Karpas-422 (cell line): ENCODE measurements around the gene NKTR. TPM values are rescaled to one million over a fixed set of nuclear protein-coding genes. Genes with fewer than 3 reads are reported as not detected.

ENCODE experiments used
- DNase-seq: peaks from one replicate; pipeline ENCODE4 v3.0.0-alpha.2; 2015
- H2AFZ ChIP-seq: fragments of 200-600 bp; sonication (generic); 2 replicates; pipeline ENCODE4 v1.6.1; 2014; ENCODE audit warnings: antibody characterized with exemption, low read length, mixed read lengths
- H3K27ac ChIP-seq: fragments of 200-600 bp; sonication (generic); 2 replicates; pipeline ENCODE4 v1.5.1; 2014; ENCODE audit warnings: mild to moderate bottlenecking, low read length, moderate library complexity
- H3K27me3 ChIP-seq: fragments of 200-600 bp; sonication (generic); 2 replicates; pipeline ENCODE4 v1.6.1; 2014; ENCODE audit warnings: low read length, mixed read lengths
- H3K36me3 ChIP-seq: fragments of 200-600 bp; sonication (generic); 2 replicates; pipeline ENCODE4 v1.6.1; 2014; ENCODE audit warnings: low read length, mixed read lengths; ENCODE audit not compliant: insufficient read depth
- H3K4me1 ChIP-seq: fragments of 200-600 bp; sonication (generic); 2 replicates; pipeline ENCODE4 v1.6.1; 2014; ENCODE audit warnings: mild to moderate bottlenecking, low read length, mixed read lengths
- H3K4me2 ChIP-seq: fragments of 200-600 bp; sonication (generic); 2 replicates; pipeline ENCODE4 v1.6.1; 2014; ENCODE audit warnings: low read length, low read depth, mild to moderate bottlenecking; ENCODE audit not compliant: poor library complexity, severe bottlenecking
- H3K4me3 ChIP-seq: fragments of 200-600 bp; sonication (generic); 2 replicates; pipeline ENCODE4 v1.5.1; 2014; ENCODE audit warnings: mild to moderate bottlenecking, antibody characterized with exemption, low read length, mixed read lengths
- H3K79me2 ChIP-seq: fragments of 200-600 bp; sonication (generic); 2 replicates; pipeline ENCODE4 v1.6.1; 2014; ENCODE audit warnings: mild to moderate bottlenecking, low read length, mixed read lengths
- H3K9ac ChIP-seq: fragments of 200-600 bp; sonication (generic); 2 replicates; pipeline ENCODE4 v1.6.0; 2014; ENCODE audit warnings: low read length
- H3K9me2 ChIP-seq: fragments of 200-600 bp; sonication (generic), shearing (Covaris generic); replicated peaks from 2 replicates; pipeline ENCODE4 v1.6.0; 2014; ENCODE audit warnings: mild to moderate bottlenecking, low read length, moderate library complexity; ENCODE audit not compliant: insufficient read depth
- H3K9me3 ChIP-seq: fragments of 300-700, 200-600 bp; sonication (generic); 2 replicates; pipeline ENCODE4 v1.6.1; 2014; ENCODE audit warnings: low read length, mixed read lengths
- H4K20me1 ChIP-seq: fragments of 200-600 bp; sonication (generic); 2 replicates; pipeline ENCODE4 v1.6.1; 2014; ENCODE audit warnings: mild to moderate bottlenecking, antibody characterized with exemption, low read length, low read depth; ENCODE audit not compliant: insufficient read depth
- total RNA-seq: library from RNA; depleted of rRNA; stranded (reverse); fragments of >200 nt; shearing (Covaris generic); gene quantifications from 2 replicates; pipeline ENCODE4 v1.2.3, GENCODE V29; 2014; ENCODE audit warnings: low replicate concordance

NKTR gene
- total RNA-seq, 1 experiment from 2014 or later, result 178 TPM

GRCh38 chr3:42668413-42668760 lies 67.9 kb downstream of the NKTR start:
- H4K20me1 ChIP-seq, result no peaks in the 10 kb centered on the region

GRCh38 chr3:42668793-42669217 lies 68.3 kb downstream of the NKTR start:
- Histone ChIP-seq H3K27me3 (no peaks in the 10 kb centered on the region), H3K4me3 (no peak overlapping the region), H3K9ac (no peak overlapping the region), H3K36me3 (no peaks in the 10 kb centered on the region), H3K4me1 (peaks cover 5% of the 10 kb centered on the region), H3K4me2 (no peak overlapping the region), H2AFZ (no peak overlapping the region), H4K20me1 (no peaks in the 10 kb centered on the region), H3K9me3 (no peaks in the 10 kb centered on the region), H3K9me2 (no peaks in the 10 kb centered on the region), H3K79me2 (no peaks in the 10 kb centered on the region), H3K27ac (no peak overlapping the region)
- no peak for DNase-seq

More at GRCh38 chr3:42668413-42668760, 67.9 kb downstream of the NKTR start:
- Histone ChIP-seq H3K4me3 (no peak overlapping the region), H3K79me2 (no peaks in the 10 kb centered on the region), H3K9ac (no peak overlapping the region), H3K4me1 (peaks cover 9% of the 10 kb centered on the region), H3K27me3 (no peaks in the 10 kb centered on the region), H3K9me3 (no peaks in the 10 kb centered on the region), H3K9me2 (no peaks in the 10 kb centered on the region), H2AFZ (no peak overlapping the region), H3K27ac (no peak overlapping the region), H3K4me2 (no peak overlapping the region), H3K36me3 (no peaks in the 10 kb centered on the region)
- DNase-seq, result no peak

GRCh38 chr3:42670051-42670576 lies 69.6 kb downstream of the NKTR start:
- Histone ChIP-seq H3K36me3 (no peaks in the 10 kb centered on the region), H2AFZ (no peak overlapping the region), H3K4me3 (no peak overlapping the region), H3K9me2 (no peaks in the 10 kb centered on the region), H3K9me3 (no peaks in the 10 kb centered on the region), H3K9ac (no peak overlapping the region), H3K79me2 (no peaks in the 10 kb centered on the region), H3K4me1 (no peaks in the 10 kb centered on the region), H3K27ac (no peak overlapping the region), H3K27me3 (no peaks in the 10 kb centered on the region), H3K4me2 (no peak overlapping the region), H4K20me1 (no peaks in the 10 kb centered on the region)
- no peak for DNase-seq

GRCh38 chr3:42670670-42671069 lies 70.2 kb downstream of the NKTR start:
- H3K4me3 ChIP-seq, result no peak overlapping the region
- no peak overlapping the region for H3K9ac ChIP-seq
- H3K4me1 ChIP-seq, result no peaks in the 10 kb centered on the region
- no peak overlapping the region for H2AFZ ChIP-seq
- no peak overlapping the region for H3K27ac ChIP-seq
- H3K4me2 ChIP-seq, result no peak overlapping the region
- H4K20me1 ChIP-seq, result no peaks in the 10 kb centered on the region
- H3K79me2 ChIP-seq, result no peaks in the 10 kb centered on the region
- no peaks in the 10 kb centered on the region for H3K27me3 ChIP-seq
- no peaks in the 10 kb centered on the region for H3K36me3 ChIP-seq
- no peaks in the 10 kb centered on the region for H3K9me3 ChIP-seq
- DNase-seq, result no peak
- H3K9me2 ChIP-seq, result no peaks in the 10 kb centered on the region

- Histone ChIP-seq H2AFZ (no peak overlapping the region), H3K4me3 (no peak overlapping the region), H3K27ac (no peak overlapping the region), H3K9me3 (no peaks in the 10 kb centered on the region), H3K4me2 (no peak overlapping the region), H3K79me2 (no peaks in the 10 kb centered on the region), H3K36me3 (no peaks in the 10 kb centered on the region), H3K27me3 (no peaks in the 10 kb centered on the region), H3K9ac (no peak overlapping the region), H3K4me1 (no peaks in the 10 kb centered on the region), H4K20me1 (no peaks in the 10 kb centered on the region), H3K9me2 (no peaks in the 10 kb centered on the region)
- DNase-seq, result no peak
Observed at GRCh38 chr3:42672515-42672914, 72.0 kb downstream of the NKTR start.

- Histone ChIP-seq H3K4me2 (no peak overlapping the region), H3K9me2 (no peaks in the 10 kb centered on the region), H3K4me1 (no peaks in the 10 kb centered on the region), H3K4me3 (no peak overlapping the region), H2AFZ (no peak overlapping the region), H3K9me3 (no peaks in the 10 kb centered on the region), H3K27me3 (no peaks in the 10 kb centered on the region), H3K27ac (no peak overlapping the region), H3K79me2 (no peaks in the 10 kb centered on the region), H4K20me1 (no peaks in the 10 kb centered on the region), H3K9ac (no peak overlapping the region), H3K36me3 (no peaks in the 10 kb centered on the region)
- DNase-seq, result no peak
Observed at GRCh38 chr3:42673082-42673481, 72.6 kb downstream of the NKTR start.

- Histone ChIP-seq H3K9me3 (no peaks in the 10 kb centered on the region; the same call in 1 of the 2 replicates), H3K4me3 (no peak overlapping the region), H3K27ac (no peak overlapping the region), H3K79me2 (no peaks in the 10 kb centered on the region), H3K9me2 (no peaks in the 10 kb centered on the region), H3K4me2 (no peak overlapping the region), H3K27me3 (no peaks in the 10 kb centered on the region), H3K4me1 (no peaks in the 10 kb centered on the region), H4K20me1 (no peaks in the 10 kb centered on the region), H3K36me3 (no peaks in the 10 kb centered on the region), H3K9ac (no peak overlapping the region), H2AFZ (no peak overlapping the region)
- DNase-seq, result no peak
Observed at GRCh38 chr3:42674146-42674545, 73.7 kb downstream of the NKTR start.

GRCh38 chr3:42675909-42676308 lies 75.4 kb downstream of the NKTR start:
- Histone ChIP-seq H3K27ac (no peak overlapping the region), H3K4me2 (no peak overlapping the region), H3K27me3 (no peaks in the 10 kb centered on the region), H3K4me3 (no peak overlapping the region), H4K20me1 (no peaks in the 10 kb centered on the region), H2AFZ (no peak overlapping the region), H3K4me1 (no peaks in the 10 kb centered on the region), H3K9me2 (no peaks in the 10 kb centered on the region), H3K9me3 (no peaks in the 10 kb centered on the region; the same call in 1 of the 2 replicates), H3K79me2 (no peaks in the 10 kb centered on the region), H3K36me3 (no peaks in the 10 kb centered on the region), H3K9ac (no peak overlapping the region)
- DNase-seq, result no peak

- no peak for DNase-seq
- Histone ChIP-seq H3K36me3 (no peaks in the 10 kb centered on the region), H3K4me2 (no peak overlapping the region), H3K4me1 (no peaks in the 10 kb centered on the region), H3K27ac (no peak overlapping the region), H3K79me2 (no peaks in the 10 kb centered on the region), H2AFZ (no peak overlapping the region), H3K9ac (no peak overlapping the region), H4K20me1 (no peaks in the 10 kb centered on the region), H3K27me3 (no peaks in the 10 kb centered on the region), H3K9me2 (no peaks in the 10 kb centered on the region), H3K4me3 (no peak overlapping the region), H3K9me3 (no peaks in the 10 kb centered on the region; the same call in 1 of the 2 replicates)
Observed at GRCh38 chr3:42678447-42678846, 78.0 kb downstream of the NKTR start.
